Measurements from ENCODE around the gene MX2. TPM values are rescaled to one million over a fixed set of nuclear protein-coding genes. Genes with fewer than 3 reads are reported as not detected.

MX2 gene
- total RNA-seq, 1 donor from 2014 or later = 0.26 TPM

DNA sequence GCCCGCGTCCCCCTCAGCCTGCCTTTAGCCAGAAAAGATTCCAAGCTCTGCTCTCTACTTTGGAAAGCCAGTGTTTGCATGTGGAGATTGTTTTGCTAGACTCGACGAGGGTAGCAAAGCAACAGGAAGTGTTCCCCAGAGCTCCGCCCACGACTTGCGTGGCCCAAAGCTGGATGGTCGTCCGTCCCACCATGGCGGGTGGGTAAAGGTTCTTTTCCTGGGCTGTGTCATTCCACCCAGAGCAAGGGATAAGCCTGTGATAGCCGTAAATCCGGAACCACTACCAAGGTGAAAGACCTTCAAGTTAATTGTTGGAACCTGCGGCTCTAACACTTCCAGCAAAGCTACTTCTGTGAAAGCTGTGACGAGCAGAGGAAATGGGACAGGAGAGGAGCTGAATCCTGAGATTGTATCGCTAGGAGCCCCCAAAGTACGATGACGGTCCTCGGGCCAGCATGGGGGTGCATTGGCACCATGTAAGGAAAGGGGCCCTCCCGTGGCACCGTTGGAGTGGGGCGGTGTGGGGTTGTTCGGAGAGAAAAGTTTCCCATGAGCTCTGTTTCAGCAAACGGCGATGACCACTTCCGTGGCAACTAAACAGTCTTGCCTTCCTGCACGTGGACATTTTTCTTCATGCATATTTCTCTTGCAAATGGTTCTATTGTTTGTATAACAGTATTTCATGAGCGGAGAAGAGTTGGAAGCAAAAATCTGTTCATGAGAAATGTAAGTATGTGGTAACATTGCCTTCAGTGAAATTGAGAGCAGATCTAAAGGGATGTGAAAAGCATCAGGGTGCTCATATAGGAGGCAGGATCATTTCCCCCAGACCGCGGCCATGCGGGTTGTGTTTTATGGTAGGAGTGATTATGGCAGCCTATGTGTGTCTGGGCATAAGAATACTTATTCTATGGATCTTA lies 8.4 kb downstream of the MX2 start:
- TF ChIP-seq, protein P1, sequence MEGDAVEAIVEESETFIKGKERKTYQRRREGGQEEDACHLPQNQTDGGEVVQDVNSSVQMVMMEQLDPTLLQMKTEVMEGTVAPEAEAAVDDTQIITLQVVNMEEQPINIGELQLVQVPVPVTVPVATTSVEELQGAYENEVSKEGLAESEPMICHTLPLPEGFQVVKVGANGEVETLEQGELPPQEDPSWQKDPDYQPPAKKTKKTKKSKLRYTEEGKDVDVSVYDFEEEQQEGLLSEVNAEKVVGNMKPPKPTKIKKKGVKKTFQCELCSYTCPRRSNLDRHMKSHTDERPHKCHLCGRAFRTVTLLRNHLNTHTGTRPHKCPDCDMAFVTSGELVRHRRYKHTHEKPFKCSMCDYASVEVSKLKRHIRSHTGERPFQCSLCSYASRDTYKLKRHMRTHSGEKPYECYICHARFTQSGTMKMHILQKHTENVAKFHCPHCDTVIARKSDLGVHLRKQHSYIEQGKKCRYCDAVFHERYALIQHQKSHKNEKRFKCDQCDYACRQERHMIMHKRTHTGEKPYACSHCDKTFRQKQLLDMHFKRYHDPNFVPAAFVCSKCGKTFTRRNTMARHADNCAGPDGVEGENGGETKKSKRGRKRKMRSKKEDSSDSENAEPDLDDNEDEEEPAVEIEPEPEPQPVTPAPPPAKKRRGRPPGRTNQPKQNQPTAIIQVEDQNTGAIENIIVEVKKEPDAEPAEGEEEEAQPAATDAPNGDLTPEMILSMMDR (IDR thresholded peaks at IDR 0.05; ENCODE audit: insufficient read depth, low read length, severe bottlenecking) = no peak
- DNase-seq (ENCODE audit: low read depth) = no peak
- Histone ChIP-seq H3K27me3 (ENCODE audit: control insufficient read depth, insufficient read depth, low read length) (no peaks in the 10 kb centered on the region), H3K36me3 (ENCODE audit: control insufficient read depth, insufficient read depth, low read length) (no peaks in the 10 kb centered on the region), H3K4me3 (ENCODE audit: low read depth, low read length) (no peak overlapping the region)
- FAIRE-seq = no peak

DNA sequence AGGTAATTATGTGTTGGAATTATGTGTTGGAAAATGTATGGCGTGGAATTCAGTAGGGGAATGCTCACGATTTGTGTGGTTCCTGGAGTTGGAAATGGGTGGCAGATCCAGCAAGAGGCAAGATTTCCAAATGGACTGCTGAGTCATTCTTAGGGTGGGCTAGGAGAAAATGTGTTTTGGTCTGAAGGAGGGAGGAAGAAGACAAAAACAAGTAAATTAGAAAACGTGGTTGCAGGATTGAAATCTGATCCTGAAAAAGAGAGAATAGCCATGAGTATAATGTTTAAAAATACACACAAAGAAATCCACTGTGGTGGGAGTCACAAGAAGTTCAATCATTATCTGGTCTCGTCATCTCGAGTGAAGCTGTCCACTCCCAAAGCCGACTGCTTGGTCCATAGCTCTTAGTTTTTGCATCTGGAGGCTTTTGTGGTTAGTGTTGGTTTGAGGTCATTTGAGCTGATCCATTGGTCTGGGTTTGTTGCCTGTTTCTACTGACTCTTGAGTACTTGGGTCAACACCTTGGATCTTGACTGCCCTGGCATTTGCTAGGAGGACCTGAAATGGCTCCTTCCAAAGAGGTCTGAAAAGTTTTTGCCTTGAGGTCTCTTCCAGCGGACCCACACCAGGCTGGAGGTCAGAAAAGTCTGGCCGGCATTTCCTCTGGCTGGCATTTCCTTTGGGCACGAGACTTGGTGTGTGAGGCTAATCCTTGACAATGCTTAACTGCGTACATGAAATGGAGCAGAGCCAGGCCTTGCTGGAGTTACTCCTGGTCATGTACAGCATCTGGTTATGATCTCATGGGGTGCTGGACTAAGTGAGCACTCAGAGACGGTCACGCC lies 9.2 kb downstream of the MX2 start:
- Histone ChIP-seq H3K27me3 (ENCODE audit: control insufficient read depth, insufficient read depth, low read length) (no peaks in the 10 kb centered on the region), H3K4me3 (ENCODE audit: low read depth, low read length) (no peak overlapping the region), H3K36me3 (ENCODE audit: control insufficient read depth, insufficient read depth, low read length) (no peaks in the 10 kb centered on the region)
- FAIRE-seq (no peak), DNase-seq (ENCODE audit: low read depth) (no peak)
- TF ChIP-seq, protein P1 (IDR thresholded peaks at IDR 0.05; ENCODE audit: insufficient read depth, low read length, severe bottlenecking) = no peak

DNA sequence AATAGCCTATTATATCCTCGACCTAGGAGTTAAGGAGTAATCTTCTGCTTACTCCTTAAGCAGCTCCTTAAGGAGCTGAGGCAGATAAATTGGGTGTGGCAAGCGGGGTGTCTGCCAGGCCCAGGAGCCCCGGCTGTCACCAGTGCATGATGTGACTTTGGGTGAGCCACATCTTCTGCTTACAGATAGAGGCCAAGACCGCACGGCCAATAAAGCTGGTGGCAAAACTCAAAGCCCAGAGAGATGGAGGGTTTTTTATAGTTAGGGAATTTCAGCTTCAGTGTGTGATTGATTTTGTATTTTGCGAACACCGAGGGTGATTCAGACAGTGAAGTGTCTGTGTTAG lies 9.8 kb downstream of the MX2 start:
- FAIRE-seq (no peak), DNase-seq (ENCODE audit: low read depth) (no peak)
- Histone ChIP-seq H3K36me3 (ENCODE audit: control insufficient read depth, insufficient read depth, low read length) (no peaks in the 10 kb centered on the region), H3K27me3 (ENCODE audit: control insufficient read depth, insufficient read depth, low read length) (no peaks in the 10 kb centered on the region), H3K4me3 (ENCODE audit: low read depth, low read length) (no peak overlapping the region)
- TF ChIP-seq, protein P1 (IDR thresholded peaks at IDR 0.05; ENCODE audit: insufficient read depth, low read length, severe bottlenecking) = no peak

DNA sequence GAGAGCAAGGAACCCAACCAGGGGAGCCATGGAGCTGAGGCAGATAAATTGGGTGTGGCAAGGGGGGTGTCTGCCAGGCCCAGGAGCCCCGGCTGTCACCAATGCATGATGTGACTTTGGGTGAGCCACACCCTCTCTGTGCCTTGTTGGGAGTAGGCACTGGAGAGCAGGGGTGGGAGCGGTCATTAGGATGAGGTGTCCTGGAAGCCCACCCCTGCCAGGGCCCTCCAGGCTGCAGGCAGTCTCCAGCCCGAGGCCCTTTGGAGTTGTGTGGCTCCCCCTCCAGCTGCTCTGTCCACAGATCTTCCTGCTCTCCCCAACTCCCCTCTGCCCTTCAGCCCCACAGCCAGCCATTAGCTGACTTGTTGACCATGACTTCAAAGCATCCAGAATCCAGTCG lies 11.4 kb downstream of the MX2 start:
- FAIRE-seq (no peak), DNase-seq (ENCODE audit: low read depth) (no peak)
- H3K36me3 ChIP-seq (ENCODE audit: control insufficient read depth, insufficient read depth, low read length) = no peaks in the 10 kb centered on the region
- TF ChIP-seq, protein P1 (IDR thresholded peaks at IDR 0.05; ENCODE audit: insufficient read depth, low read length, severe bottlenecking) = no peak
- no peak overlapping the region for H3K4me3 ChIP-seq (ENCODE audit: low read depth, low read length)
- no peaks in the 10 kb centered on the region for H3K27me3 ChIP-seq (ENCODE audit: control insufficient read depth, insufficient read depth, low read length)

DNA sequence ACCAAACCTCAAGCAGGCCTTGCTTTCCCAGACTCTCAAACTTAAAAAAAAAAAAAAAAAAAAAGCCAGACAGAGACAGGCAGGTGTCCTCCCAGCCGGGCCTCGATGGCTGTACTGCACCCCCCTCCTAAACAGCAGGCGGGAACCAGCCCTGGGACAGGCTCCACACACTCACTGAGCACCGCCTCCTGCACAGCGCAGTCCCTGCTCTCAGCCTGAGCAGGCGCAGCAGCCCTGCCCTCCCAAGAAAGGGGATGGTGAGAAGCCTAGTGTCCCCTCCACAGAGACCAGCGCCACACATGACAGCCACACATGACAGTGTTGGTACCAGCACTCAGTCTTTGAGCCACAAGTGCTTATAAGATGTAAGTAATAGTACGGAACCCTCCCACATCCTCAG lies 11.9 kb downstream of the MX2 start:
- DNase-seq (ENCODE audit: low read depth) = no peak

More for the DNA sequence above, 11.9 kb downstream of the MX2 start:
- H3K4me3 ChIP-seq (ENCODE audit: low read depth, low read length) = no peak overlapping the region
- no peak for FAIRE-seq
- TF ChIP-seq, protein P1 (IDR thresholded peaks at IDR 0.05; ENCODE audit: insufficient read depth, low read length, severe bottlenecking) = no peak
- H3K36me3 ChIP-seq (ENCODE audit: control insufficient read depth, insufficient read depth, low read length) = no peaks in the 10 kb centered on the region
- H3K27me3 ChIP-seq (ENCODE audit: control insufficient read depth, insufficient read depth, low read length) = no peaks in the 10 kb centered on the region

Data from bronchial epithelial cell (primary cell).